ENCODE results near the gene RABGAP1L. TPM values are rescaled to one million over a fixed set of nuclear protein-coding genes. Genes with fewer than 3 reads are reported as not detected.

RABGAP1L gene
- total RNA-seq, 1 experiment from 2014 or later = 76.9 TPM

GRCh38 chr1:174666248-174666647 lies 506.9 kb downstream of the RABGAP1L start:
- no peaks in the 10 kb centered on the region for H3K36me3 Mint-ChIP-seq
- TF ChIP-seq E2F1 (CRISPR knock-in tag; IDR thresholded peaks at IDR 0.05) (no peak), FOXK1 (CRISPR knock-in tag; IDR thresholded peaks at IDR 0.05) (no peak), NFATC4 (CRISPR knock-in tag; IDR thresholded peaks at IDR 0.05) (no peak), CREM (CRISPR knock-in tag; IDR thresholded peaks at IDR 0.05) (no peak), ESRRA (CRISPR knock-in tag; IDR thresholded peaks at IDR 0.05; ENCODE audit: borderline replicate concordance) (no peak)
- ATAC-seq = no peak
- CTCF ChIA-PET = no interaction called here
- POLR2A ChIA-PET = interaction anchor here (0.6 kb wide), 1 partner anchor 9 kb away, joined by 3 read pairs; no protein-coding TSS in a partner anchor
- no peaks in the 10 kb centered on the region for H3K4me1 Mint-ChIP-seq
- no peaks in the 10 kb centered on the region for H3K27me3 Mint-ChIP-seq (ENCODE audit: low read depth)
- no peak overlapping the region for H3K4me3 Mint-ChIP-seq
- DNase-seq (ENCODE audit: low spot score) = no peak
- H3K27ac Mint-ChIP-seq = no peak overlapping the region
- peaks cover 15% of the 10 kb centered on the region for H3K9me3 Mint-ChIP-seq

DNA sequence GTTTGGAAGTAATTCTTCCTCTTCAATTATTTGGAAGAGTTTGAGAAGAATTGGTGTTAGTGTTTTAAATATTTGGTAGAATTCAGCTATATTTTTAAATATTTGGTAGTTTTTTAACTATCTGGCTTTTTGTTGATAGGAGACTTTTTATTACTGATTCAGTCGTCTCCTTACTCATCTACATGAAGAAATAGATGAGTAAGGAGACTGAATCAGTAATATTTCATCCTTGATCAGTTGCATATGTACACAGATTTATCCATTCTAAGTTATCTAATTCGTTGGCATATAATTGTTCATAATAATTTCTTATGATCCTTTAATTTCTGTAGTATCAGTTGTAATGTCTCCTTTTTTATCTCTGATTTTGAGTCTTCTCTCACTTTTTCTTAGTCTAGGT lies 512.5 kb downstream of the RABGAP1L start:
- H3K4me3 Mint-ChIP-seq = no peak overlapping the region
- peaks cover 15% of the 10 kb centered on the region for H3K9me3 Mint-ChIP-seq
- TF ChIP-seq ZNF281 (CRISPR knock-in tag; IDR thresholded peaks at IDR 0.05) = no peak
- TF ChIP-seq, protein P1, sequence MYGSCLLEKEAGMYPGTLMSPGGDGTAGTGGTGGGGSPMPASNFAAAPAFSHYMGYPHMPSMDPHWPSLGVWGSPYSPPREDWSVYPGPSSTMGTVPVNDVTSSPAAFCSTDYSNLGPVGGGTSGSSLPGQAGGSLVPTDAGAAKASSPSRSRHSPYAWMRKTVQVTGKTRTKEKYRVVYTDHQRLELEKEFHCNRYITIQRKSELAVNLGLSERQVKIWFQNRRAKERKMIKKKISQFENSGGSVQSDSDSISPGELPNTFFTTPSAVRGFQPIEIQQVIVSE (CRISPR knock-in tag; IDR thresholded peaks at IDR 0.05; ENCODE audit: borderline replicate concordance) = no peak
- TF ChIP-seq ELF4 (CRISPR knock-in tag; IDR thresholded peaks at IDR 0.05; ENCODE audit: low read depth) = no peak
- no peak for TF ChIP-seq ZNF219 (CRISPR knock-in tag; IDR thresholded peaks at IDR 0.05; ENCODE audit: borderline replicate concordance)
- no peak for TF ChIP-seq HMGXB4 (CRISPR knock-in tag; IDR thresholded peaks at IDR 0.05)
- no peak for TF ChIP-seq NFE2L1 (CRISPR knock-in tag; IDR thresholded peaks at IDR 0.05)
- TF ChIP-seq EMX1 (CRISPR knock-in tag; IDR thresholded peaks at IDR 0.05) = no peak
- no peak for TF ChIP-seq GABPB1 (CRISPR knock-in tag; IDR thresholded peaks at IDR 0.05)
- no peak for TF ChIP-seq TEAD1 (CRISPR knock-in tag; IDR thresholded peaks at IDR 0.05)
- no peak for TF ChIP-seq HMGA2 (CRISPR knock-in tag; IDR thresholded peaks at IDR 0.05)
- no peak for TF ChIP-seq PREB (CRISPR knock-in tag; IDR thresholded peaks at IDR 0.05; ENCODE audit: borderline replicate concordance)
- TF ChIP-seq FOXJ3 (CRISPR knock-in tag; IDR thresholded peaks at IDR 0.05; ENCODE audit: borderline replicate concordance) = no peak
- no peak for TF ChIP-seq ESRRA (CRISPR knock-in tag; IDR thresholded peaks at IDR 0.05; ENCODE audit: borderline replicate concordance)
- TF ChIP-seq, protein P2, sequence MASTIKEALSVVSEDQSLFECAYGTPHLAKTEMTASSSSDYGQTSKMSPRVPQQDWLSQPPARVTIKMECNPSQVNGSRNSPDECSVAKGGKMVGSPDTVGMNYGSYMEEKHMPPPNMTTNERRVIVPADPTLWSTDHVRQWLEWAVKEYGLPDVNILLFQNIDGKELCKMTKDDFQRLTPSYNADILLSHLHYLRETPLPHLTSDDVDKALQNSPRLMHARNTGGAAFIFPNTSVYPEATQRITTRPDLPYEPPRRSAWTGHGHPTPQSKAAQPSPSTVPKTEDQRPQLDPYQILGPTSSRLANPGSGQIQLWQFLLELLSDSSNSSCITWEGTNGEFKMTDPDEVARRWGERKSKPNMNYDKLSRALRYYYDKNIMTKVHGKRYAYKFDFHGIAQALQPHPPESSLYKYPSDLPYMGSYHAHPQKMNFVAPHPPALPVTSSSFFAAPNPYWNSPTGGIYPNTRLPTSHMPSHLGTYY (CRISPR knock-in tag; IDR thresholded peaks at IDR 0.05) = no peak
- no peak for TF ChIP-seq OVOL2 (CRISPR knock-in tag; IDR thresholded peaks at IDR 0.05; ENCODE audit: borderline replicate concordance)
- no peak for ATAC-seq
- H3K36me3 Mint-ChIP-seq = no peaks in the 10 kb centered on the region
- ChIA-PET CTCF (no interaction called here), POLR2A (no interaction called here)
- no peak overlapping the region for H3K27ac Mint-ChIP-seq
- no peak for DNase-seq (ENCODE audit: low spot score)
- no peaks in the 10 kb centered on the region for H3K27me3 Mint-ChIP-seq (ENCODE audit: low read depth)
- H3K4me1 Mint-ChIP-seq = no peaks in the 10 kb centered on the region
